A673 (cell line): Measurements from ENCODE around the gene CNNM3.

Source experiments
- CTCF ChIP-seq: fragments of 300-800, 200-600 bp; sonication (generic); conservative IDR thresholded peaks from 2 replicates; pipeline ENCODE4 v1.5.1; 2017; ENCODE audit warnings: low read depth, mild to moderate bottlenecking, antibody characterized with exemption, low read length, moderate library complexity, mixed read lengths
- EZH2 ChIP-seq: fragments of 200-600 bp; sonication (generic); IDR thresholded peaks from 2 replicates; pipeline ENCODE4 v1.6.1; 2017; ENCODE audit warnings: borderline replicate concordance, low read depth, mild to moderate bottlenecking, mixed read lengths, antibody characterized with exemption, low read length; ENCODE audit not compliant: poor library complexity, severe bottlenecking

GRCh38 chr2:96880891-96881273, 64.8 kb downstream of the CNNM3 start:
- TF ChIP-seq CTCF (no peak), EZH2 (no peak)
